RCC 7860 (cell line): ENCODE results near the gene GNPTG.
A peak's percentile ranks its signal among the peaks of the same experiment; 100 is the strongest.
"Not testable (repeated sequence)": the region's sequence is repeated elsewhere in the genome, so short reads cannot be mapped to it uniquely, and the experiment has no call there.

Experiments
- DNase-seq: peaks from one replicate; pipeline ENCODE4 v3.0.0-alpha.2; 2015; ENCODE audit warnings: low spot score
- FAIRE-seq: peaks from 2 replicates; lab custom pipeline; 2012; peaks lifted over from hg19 to GRCh38; lab: Jason Lieb, UNC

GNPTG gene

DNA sequence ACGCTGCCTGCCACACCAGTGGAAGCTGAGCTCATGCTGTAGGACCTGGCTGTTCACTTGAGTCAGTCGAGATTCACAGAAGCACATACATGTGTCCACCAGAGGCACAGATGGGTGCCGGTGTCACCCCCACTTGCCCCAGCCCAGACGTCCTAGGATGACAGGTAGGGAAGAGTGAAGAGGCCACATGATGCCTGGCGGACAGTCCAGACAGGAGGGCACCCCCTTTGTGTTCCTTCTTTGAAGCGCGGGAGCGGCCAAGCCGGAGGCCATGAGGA, 33.5 kb upstream of the GNPTG start:
- no peak for FAIRE-seq
- no peak for DNase-seq

- no peak for DNase-seq
Observed at GRCh38 chr16:1319041-1319440, 32.7 kb upstream of the GNPTG start.

GRCh38 chr16:1320097-1320496, 31.6 kb upstream of the GNPTG start:
- FAIRE-seq: no peak

More at GRCh38 chr16:1319041-1319440, 32.7 kb upstream of the GNPTG start:
- FAIRE-seq: no peak

GRCh38 chr16:1320658-1321240, 31.0 kb upstream of the GNPTG start:
- DNase-seq: no peak
- FAIRE-seq: no peak

More at GRCh38 chr16:1320097-1320496, 31.6 kb upstream of the GNPTG start:
- DNase-seq: no peak

DNA sequence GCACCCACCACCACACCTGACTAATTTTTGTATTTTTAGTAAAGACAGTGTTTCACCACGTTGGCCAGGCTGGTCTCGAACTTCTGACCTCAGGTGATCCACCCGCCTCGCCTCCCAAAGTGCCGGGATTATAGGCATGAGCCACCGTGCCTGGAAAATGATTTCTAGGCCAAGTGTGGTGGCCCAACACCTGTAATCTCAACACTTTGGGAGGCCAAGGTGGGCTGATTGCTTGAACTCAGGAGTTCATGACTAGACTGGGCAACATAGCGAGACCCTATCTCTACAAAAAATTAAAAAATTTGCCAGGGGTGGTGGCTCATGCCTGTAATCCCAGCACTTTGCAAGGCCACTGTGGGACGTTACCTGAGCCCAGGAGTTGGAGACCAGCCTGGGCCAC, 29.3 kb upstream of the GNPTG start:
- no peak for FAIRE-seq

DNA sequence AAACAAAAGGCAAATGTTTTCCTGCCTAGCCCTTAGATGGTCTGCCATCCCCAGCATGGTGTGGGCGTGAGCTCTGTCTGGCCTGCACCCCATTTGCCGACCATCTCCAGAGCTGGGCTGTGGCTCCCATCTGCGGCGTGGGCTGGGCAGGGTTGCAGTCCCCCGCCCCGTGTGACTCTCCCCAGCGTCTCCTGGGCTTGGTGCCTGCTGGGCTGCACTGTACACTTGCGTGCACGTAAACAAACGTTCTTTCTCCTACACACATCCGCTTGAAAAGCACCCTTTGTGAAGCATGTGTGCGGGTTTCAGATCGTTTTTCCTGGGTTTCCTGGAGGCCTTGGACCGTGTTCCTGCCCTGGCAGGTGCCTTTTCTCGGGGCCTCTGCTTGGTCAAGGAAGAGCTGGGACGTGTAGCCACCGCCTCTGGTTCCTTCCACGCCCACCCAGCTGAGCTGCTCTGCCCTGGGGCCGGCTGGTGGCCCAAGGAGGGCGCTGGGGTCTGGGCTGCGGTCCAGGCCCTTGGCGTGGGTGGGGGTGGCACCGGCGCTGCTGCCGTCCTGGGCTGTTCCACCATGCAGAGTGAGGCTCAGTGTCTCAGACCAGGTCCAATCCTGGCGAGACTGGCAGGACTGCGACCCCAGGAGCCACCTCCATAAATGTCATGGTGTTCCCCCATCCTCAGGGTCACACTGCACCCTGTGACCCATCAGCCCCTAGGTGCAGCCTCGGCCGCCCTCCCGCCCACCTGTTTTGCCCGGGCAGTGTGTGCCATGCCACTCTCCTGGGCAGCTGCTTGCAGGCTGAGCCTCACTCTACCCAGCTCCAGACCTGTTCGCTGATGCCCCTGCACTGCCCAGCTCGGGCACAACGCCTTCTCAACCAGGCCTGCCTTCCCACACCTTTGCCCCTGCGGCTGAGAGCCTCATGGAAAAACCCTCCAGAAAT, 28.2 kb upstream of the GNPTG start:
- DNase-seq (no peak), FAIRE-seq (no peak)

More for the DNA sequence above, 29.3 kb upstream of the GNPTG start:
- no peak for DNase-seq

DNA sequence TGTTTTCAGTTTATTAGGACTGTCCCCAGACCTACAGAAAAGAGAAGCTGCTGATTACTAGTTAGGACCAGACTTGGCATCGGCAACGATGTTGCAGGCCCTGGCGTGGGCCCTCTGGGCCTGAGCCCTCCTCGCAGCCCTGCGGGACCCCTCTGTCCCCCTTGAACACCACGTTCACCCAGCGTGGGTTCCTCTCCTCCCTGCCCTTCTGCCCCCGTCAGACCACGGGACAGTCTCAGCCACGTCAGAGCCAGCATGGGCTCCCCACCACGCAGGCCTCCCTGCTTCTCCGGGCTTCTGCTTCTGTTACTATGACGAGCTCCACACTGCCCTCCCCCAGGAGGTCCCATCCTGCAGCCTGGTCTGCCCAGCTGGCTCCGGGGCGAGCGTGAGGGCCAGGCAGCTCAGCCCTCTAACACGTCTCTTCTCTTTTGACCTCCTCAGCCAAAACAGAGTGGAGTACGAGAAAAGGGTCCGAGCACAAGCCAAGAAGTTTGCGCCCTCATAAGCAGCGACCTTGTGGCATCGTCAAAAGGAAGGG, 27.4 kb upstream of the GNPTG start:
- FAIRE-seq (no peak), DNase-seq (no peak)

DNA sequence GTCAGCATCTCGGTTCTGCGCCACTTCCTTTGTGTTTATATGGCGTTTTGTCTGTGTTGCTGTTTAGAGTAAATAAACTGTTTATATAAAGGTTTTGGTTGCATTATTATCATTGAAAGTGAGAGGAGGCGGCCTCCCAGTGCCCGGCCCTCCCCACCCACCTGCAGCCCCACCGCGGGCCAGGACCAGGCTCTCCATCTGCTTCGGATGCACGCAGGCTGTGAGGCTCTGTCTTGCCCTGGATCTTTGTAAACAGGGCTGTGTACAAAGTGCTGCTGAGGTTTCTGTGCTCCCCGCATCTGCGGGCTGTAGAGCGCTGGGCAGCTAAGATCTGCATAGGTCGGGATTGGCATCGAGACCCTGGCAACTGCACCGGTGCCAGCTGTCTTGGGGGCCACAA, 26.5 kb upstream of the GNPTG start:
- DNase-seq (no peak), FAIRE-seq (no peak)

GRCh38 chr16:1325673-1326371, 25.9 kb upstream of the GNPTG start:
- DNase-seq (no peak), FAIRE-seq (no peak)

DNA sequence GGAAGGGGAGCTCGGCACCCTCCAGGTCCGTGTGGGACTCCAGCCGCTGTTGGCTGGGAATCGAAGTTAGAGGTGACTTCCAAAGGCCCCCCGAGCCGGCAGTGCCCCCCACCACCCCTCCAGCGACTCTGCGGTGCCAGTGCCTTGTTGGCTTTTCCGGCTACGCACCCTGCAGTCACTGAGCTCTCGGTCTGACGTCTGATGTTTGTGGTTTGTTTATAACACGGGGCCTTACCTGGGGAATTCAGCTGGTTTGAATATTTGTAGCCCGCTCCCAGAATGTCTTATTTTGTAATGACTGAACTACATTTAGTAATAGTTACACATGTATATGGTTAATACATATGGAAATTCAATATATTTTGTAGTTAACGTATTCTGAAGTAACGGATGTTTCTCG, 25.3 kb upstream of the GNPTG start:
- no peak for FAIRE-seq
- DNase-seq: no peak

GRCh38 chr16:1326946-1327618, 24.6 kb upstream of the GNPTG start:
- FAIRE-seq: no peak

GRCh38 chr16:1327619-1327947, 24.1 kb upstream of the GNPTG start:
- no peak for DNase-seq
- no peak for FAIRE-seq

More at GRCh38 chr16:1326946-1327618, 24.6 kb upstream of the GNPTG start:
- DNase-seq: no peak

- DNase-seq, FAIRE-seq: not testable (repeated sequence)
Observed at GRCh38 chr16:1328136-1328535, 23.6 kb upstream of the GNPTG start.

GRCh38 chr16:1328961-1329360, 22.8 kb upstream of the GNPTG start:
- not testable (repeated sequence) for FAIRE-seq, DNase-seq

- DNase-seq (no peak), FAIRE-seq (no peak)
Observed at GRCh38 chr16:1330260-1330914, 21.3 kb upstream of the GNPTG start.

DNA sequence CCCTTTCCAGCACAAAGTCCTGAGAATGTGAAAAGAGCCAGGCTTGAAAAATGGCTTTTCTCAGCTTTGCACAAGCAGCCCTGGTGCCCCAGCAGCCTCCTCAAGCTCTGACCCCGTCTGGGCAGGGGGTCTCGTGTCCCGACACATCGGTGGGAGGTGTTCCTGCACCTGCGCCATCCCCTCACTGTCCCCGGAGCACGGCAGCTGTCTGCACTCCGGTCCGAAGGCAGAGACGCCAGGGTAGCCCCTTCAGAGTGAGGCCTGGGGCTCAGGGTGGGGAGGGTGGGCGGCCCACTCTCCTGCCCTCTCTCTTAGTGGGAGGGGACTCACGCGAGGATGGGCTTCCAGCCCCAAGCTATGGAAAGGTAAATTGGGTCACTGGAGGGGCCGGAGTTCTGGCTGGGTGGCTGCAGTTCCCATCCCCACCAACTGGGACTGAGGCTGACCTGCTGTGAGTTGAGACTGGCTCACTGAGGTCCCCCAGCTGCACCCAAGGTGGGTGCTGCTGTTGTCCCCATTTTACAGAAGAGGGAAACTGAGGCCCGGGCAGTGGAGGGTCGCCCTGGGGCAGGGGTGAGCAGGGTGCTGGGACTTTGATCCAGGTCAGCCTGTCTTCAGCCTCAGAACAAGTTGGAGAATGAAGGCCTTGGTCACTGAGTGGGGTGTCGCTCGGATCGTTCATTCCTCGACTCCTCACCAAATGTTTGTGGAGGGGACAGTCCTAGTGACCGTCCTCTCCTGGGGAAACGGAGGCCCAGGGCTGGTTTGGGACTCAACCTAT, 20.6 kb upstream of the GNPTG start:
- no peak for DNase-seq
- no peak for FAIRE-seq

GRCh38 chr16:1331712-1332617, 19.8 kb upstream of the GNPTG start:
- peak; percentile 37 for DNase-seq
- FAIRE-seq: no peak

- DNase-seq: no peak
- FAIRE-seq: no peak
Observed at GRCh38 chr16:1332618-1333148, 19.0 kb upstream of the GNPTG start.
